ENCODE data around the gene ADGRL1. TPM values are rescaled to one million over a fixed set of nuclear protein-coding genes. Genes with fewer than 3 reads are reported as not detected.

Gene ADGRL1
- polyA plus RNA-seq, 1 of the 3 experiments (the other 2 are of a cell fraction) = 13.4 TPM

DNA sequence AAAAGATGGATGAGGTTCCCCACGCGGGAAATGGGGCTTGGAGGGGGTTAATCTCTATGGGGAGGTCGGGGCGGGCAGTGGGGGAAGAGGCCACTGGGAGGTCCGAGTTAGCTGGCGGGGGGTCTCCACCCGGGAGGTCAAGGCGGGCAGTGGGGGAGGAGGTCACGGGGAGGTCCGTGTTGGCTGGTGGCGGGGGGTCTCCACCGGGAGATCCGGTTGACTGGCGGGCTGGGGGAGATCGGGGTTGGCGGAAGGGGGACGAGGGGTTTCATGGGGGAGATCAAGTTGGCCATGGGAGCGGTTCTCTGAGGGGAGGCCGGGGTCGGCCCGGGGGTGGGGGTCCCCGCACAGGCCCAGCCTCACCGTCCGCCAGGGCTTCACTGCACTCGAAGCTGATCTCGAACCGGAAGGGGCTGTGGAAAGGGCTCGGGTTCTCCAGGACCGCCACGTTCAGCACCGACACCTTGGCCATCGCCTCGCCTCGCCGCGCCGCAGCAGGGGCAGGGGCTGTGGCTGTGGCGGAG lies 69.9 kb downstream of the ADGRL1 start:
- TF ChIP-seq EP300 (IDR thresholded peaks at IDR 0.05; ENCODE audit: borderline replicate concordance in 1 of 2, low read depth in 1 of 2, low read length in 1 of 2) = no peak
- TF ChIP-seq TEAD4 (IDR thresholded peaks at IDR 0.05; ENCODE audit: borderline replicate concordance, insufficient read depth) = no peak
- TF ChIP-seq MXI1 (IDR thresholded peaks at IDR 0.05; ENCODE audit: low read depth, low read length) = no peak
- TF ChIP-seq GABPA (IDR thresholded peaks at IDR 0.05; ENCODE audit: low read depth) = no peak
- TF ChIP-seq, protein P1, sequence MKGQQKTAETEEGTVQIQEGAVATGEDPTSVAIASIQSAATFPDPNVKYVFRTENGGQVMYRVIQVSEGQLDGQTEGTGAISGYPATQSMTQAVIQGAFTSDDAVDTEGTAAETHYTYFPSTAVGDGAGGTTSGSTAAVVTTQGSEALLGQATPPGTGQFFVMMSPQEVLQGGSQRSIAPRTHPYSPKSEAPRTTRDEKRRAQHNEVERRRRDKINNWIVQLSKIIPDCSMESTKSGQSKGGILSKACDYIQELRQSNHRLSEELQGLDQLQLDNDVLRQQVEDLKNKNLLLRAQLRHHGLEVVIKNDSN (IDR thresholded peaks at IDR 0.05; ENCODE audit: borderline replicate concordance, low read depth) = no peak
- TF ChIP-seq, protein P2, sequence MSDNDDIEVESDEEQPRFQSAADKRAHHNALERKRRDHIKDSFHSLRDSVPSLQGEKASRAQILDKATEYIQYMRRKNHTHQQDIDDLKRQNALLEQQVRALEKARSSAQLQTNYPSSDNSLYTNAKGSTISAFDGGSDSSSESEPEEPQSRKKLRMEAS (IDR thresholded peaks at IDR 0.05; ENCODE audit: low read depth) = no peak
- TF ChIP-seq TAF1 (IDR thresholded peaks at IDR 0.05; ENCODE audit: borderline replicate concordance, low read depth, low read length) = no peak
- no peak for TF ChIP-seq FOXM1 (IDR thresholded peaks at IDR 0.05; ENCODE audit: low read depth)
- TF ChIP-seq RFX5 (IDR thresholded peaks at IDR 0.05; ENCODE audit: low read length) = no peak
- TF ChIP-seq RXRA (IDR thresholded peaks at IDR 0.05; ENCODE audit: borderline replicate concordance, low read depth) = no peak
- Histone ChIP-seq H3K4me3 (ENCODE audit: low read depth in 2 of 2, low read length in 1 of 2) (peak overlapping the region; percentile 68 to 89), H3K27ac (ENCODE audit: low read depth in 2 of 2, low read length in 1 of 2) (peak overlapping the region in 1 of 2 experiments; percentile 14; a peak in 1 of 4 replicates), H3K79me2 (ENCODE audit: insufficient read depth) (peaks cover 40% of the 10 kb centered on the region), H3K9me2 (no peaks in the 10 kb centered on the region), H3K4me1 (ENCODE audit: control insufficient read depth in 1 of 2, insufficient read depth in 2 of 2, low read depth in 1 of 2, low read length in 1 of 2) (peaks cover 0 to 7% of the 10 kb centered on the region in 2 experiments; a peak in 2 of 4 replicates), H4K20me1 (ENCODE audit: insufficient read depth) (no peaks in the 10 kb centered on the region), H2AFZ (ENCODE audit: low read depth) (peak overlapping the region; percentile 91), H3K36me3 (replicated peaks in 1 of 2; ENCODE audit: control insufficient read depth in 1 of 2, insufficient read depth in 2 of 2, low read length in 1 of 2) (no peaks in the 10 kb centered on the region), H3K9me3 (no peaks in the 10 kb centered on the region), H3K27me3 (ENCODE audit: insufficient read depth) (no peaks in the 10 kb centered on the region), H3K9ac (peak overlapping the region; percentile 73), H3F3A (replicated peaks; ENCODE audit: insufficient read depth) (peaks cover 22% of the 10 kb centered on the region), H3K4me2 (peak overlapping the region; percentile 85)
- ChIA-PET POLR2A (interaction anchor here (0.6 to 3.1 kb wide), 10 partner anchors 13 to 382 kb away, joined by 3 to 13 read pairs (median 3); partner anchors contain the start of genes DNAJB1 and PRKACA), CTCF (interaction anchor here (0.6 to 18.9 kb wide), 50 partner anchors 10 to 346 kb away, joined by 3 to 256 read pairs (median 5); partner anchors contain the start of genes ADGRE5, NANOS3, PALM3 and PRKACA)
- DNase-seq = no peak
- WGBS (ENCODE audit: low lambda C conversion rate) = under 1% methylated on average over 31 of the region's 38 CpGs

DNA sequence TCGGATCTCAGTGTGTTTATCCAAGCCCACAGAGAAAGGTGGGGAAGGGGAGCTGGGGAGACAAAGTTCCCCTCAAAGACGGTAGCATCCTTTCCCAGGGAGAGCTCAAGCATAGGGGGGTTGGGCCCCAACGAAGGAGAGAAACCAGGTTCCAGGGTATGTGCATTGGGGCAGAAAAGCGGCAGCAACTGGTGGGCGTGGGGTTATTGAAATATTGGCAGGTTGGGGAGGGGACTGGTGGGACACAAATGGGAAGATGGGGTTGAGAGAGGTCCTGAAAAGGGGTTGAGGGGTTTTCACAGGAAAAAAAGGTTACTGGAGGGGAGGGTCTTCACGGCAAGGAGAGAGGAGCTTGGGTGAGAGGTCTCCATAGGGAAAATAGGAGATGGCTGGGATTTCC lies 70.6 kb downstream of the ADGRL1 start:
- H3F3A ChIP-seq (replicated peaks; ENCODE audit: insufficient read depth) = peaks cover 22% of the 10 kb centered on the region
- H3K4me2 ChIP-seq = peak overlapping the region; percentile 85
- 54% methylated on average over 6 of the region's 6 CpGs for WGBS (ENCODE audit: low lambda C conversion rate)
- no peaks in the 10 kb centered on the region for H4K20me1 ChIP-seq (ENCODE audit: insufficient read depth)
- TF ChIP-seq EP300 (IDR thresholded peaks at IDR 0.05; ENCODE audit: borderline replicate concordance in 1 of 2, low read depth in 1 of 2, low read length in 1 of 2) = no peak
- TF ChIP-seq YY1 (IDR thresholded peaks at IDR 0.05; ENCODE audit: low read depth) = no peak
- TF ChIP-seq GABPA (IDR thresholded peaks at IDR 0.05; ENCODE audit: low read depth) = no peak
- no peak for TF ChIP-seq CHD2 (IDR thresholded peaks at IDR 0.05; ENCODE audit: low read length, partially characterized antibody)
- TF ChIP-seq TEAD4 (IDR thresholded peaks at IDR 0.05; ENCODE audit: borderline replicate concordance, insufficient read depth) = no peak
- TF ChIP-seq, protein P3, sequence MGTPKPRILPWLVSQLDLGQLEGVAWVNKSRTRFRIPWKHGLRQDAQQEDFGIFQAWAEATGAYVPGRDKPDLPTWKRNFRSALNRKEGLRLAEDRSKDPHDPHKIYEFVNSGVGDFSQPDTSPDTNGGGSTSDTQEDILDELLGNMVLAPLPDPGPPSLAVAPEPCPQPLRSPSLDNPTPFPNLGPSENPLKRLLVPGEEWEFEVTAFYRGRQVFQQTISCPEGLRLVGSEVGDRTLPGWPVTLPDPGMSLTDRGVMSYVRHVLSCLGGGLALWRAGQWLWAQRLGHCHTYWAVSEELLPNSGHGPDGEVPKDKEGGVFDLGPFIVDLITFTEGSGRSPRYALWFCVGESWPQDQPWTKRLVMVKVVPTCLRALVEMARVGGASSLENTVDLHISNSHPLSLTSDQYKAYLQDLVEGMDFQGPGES (IDR thresholded peaks at IDR 0.05; ENCODE audit: low read depth, low read length) = no peak
- TF ChIP-seq FOXM1 (IDR thresholded peaks at IDR 0.05; ENCODE audit: low read depth) = no peak
- TF ChIP-seq RXRA (IDR thresholded peaks at IDR 0.05; ENCODE audit: borderline replicate concordance, low read depth) = no peak
- TF ChIP-seq EZH2phosphoT487 (IDR thresholded peaks at IDR 0.05; ENCODE audit: borderline replicate concordance, low read depth) = no peak
- no peak for TF ChIP-seq FOSL2 (IDR thresholded peaks at IDR 0.05; ENCODE audit: borderline replicate concordance, low read depth)
- no peak for TF ChIP-seq MXI1 (IDR thresholded peaks at IDR 0.05; ENCODE audit: low read depth, low read length)
- TF ChIP-seq FOXJ3 (CRISPR knock-in tag; IDR thresholded peaks at IDR 0.05) = no peak
- no peak for TF ChIP-seq SIN3A (IDR thresholded peaks at IDR 0.05; ENCODE audit: borderline replicate concordance, low read depth, low read length)
- TF ChIP-seq, protein P2 (IDR thresholded peaks at IDR 0.05; ENCODE audit: low read depth) = no peak
- no peak for TF ChIP-seq NFIC (IDR thresholded peaks at IDR 0.05; ENCODE audit: borderline replicate concordance)
- TF ChIP-seq, protein P4, sequence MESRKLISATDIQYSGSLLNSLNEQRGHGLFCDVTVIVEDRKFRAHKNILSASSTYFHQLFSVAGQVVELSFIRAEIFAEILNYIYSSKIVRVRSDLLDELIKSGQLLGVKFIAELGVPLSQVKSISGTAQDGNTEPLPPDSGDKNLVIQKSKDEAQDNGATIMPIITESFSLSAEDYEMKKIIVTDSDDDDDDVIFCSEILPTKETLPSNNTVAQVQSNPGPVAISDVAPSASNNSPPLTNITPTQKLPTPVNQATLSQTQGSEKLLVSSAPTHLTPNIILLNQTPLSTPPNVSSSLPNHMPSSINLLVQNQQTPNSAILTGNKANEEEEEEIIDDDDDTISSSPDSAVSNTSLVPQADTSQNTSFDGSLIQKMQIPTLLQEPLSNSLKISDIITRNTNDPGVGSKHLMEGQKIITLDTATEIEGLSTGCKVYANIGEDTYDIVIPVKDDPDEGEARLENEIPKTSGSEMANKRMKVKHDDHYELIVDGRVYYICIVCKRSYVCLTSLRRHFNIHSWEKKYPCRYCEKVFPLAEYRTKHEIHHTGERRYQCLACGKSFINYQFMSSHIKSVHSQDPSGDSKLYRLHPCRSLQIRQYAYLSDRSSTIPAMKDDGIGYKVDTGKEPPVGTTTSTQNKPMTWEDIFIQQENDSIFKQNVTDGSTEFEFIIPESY (IDR thresholded peaks at IDR 0.05; ENCODE audit: borderline replicate concordance, low read depth) = no peak
- TF ChIP-seq RAD21 (IDR thresholded peaks at IDR 0.05; ENCODE audit: low read length) = no peak
- TF ChIP-seq TAF1 (IDR thresholded peaks at IDR 0.05; ENCODE audit: borderline replicate concordance, low read depth, low read length) = no peak
- TF ChIP-seq ELF1 (IDR thresholded peaks at IDR 0.05) = no peak
- TF ChIP-seq RFX5 (IDR thresholded peaks at IDR 0.05; ENCODE audit: low read length) = no peak
- ChIA-PET CTCF (interaction anchor here (0.9 to 18.9 kb wide), 8 partner anchors 13 to 337 kb away, joined by 3 to 256 read pairs (median 7); partner anchors contain the start of gene PRKACA), POLR2A (interaction anchor here (0.7 to 3.1 kb wide), 2 partner anchors 17 to 53 kb away, joined by 3 to 13 read pairs; partner anchors contain the start of gene PRKACA)
- peak overlapping the region; percentile 73; the same call in 1 of the 2 replicates for H3K9ac ChIP-seq
- no peaks in the 10 kb centered on the region for H3K9me3 ChIP-seq
- H3K79me2 ChIP-seq (ENCODE audit: insufficient read depth) = peaks cover 42% of the 10 kb centered on the region
- no peak overlapping the region for H2AFZ ChIP-seq (ENCODE audit: low read depth)
- DNase-seq = no peak
- no peaks in the 10 kb centered on the region for H3K9me2 ChIP-seq
- H3K27ac ChIP-seq (ENCODE audit: low read depth in 2 of 2, low read length in 1 of 2) = no peak overlapping the region
- H3K36me3 ChIP-seq (replicated peaks in 1 of 2; ENCODE audit: control insufficient read depth in 1 of 2, insufficient read depth in 2 of 2, low read length in 1 of 2) = no peaks in the 10 kb centered on the region
- peak overlapping the region; percentile 68 to 89 for H3K4me3 ChIP-seq (ENCODE audit: low read depth in 2 of 2, low read length in 1 of 2)
- peaks cover 0 to 7% of the 10 kb centered on the region in 2 experiments; a peak in 2 of 4 replicates for H3K4me1 ChIP-seq (ENCODE audit: control insufficient read depth in 1 of 2, insufficient read depth in 2 of 2, low read depth in 1 of 2, low read length in 1 of 2)
- H3K27me3 ChIP-seq (ENCODE audit: insufficient read depth) = no peaks in the 10 kb centered on the region
